ENCODE data around the gene EXOC7.
"Not testable (repeated sequence)": the region's sequence is repeated elsewhere in the genome, so short reads cannot be mapped to it uniquely, and the experiment has no call there.

EXOC7 gene

DNA sequence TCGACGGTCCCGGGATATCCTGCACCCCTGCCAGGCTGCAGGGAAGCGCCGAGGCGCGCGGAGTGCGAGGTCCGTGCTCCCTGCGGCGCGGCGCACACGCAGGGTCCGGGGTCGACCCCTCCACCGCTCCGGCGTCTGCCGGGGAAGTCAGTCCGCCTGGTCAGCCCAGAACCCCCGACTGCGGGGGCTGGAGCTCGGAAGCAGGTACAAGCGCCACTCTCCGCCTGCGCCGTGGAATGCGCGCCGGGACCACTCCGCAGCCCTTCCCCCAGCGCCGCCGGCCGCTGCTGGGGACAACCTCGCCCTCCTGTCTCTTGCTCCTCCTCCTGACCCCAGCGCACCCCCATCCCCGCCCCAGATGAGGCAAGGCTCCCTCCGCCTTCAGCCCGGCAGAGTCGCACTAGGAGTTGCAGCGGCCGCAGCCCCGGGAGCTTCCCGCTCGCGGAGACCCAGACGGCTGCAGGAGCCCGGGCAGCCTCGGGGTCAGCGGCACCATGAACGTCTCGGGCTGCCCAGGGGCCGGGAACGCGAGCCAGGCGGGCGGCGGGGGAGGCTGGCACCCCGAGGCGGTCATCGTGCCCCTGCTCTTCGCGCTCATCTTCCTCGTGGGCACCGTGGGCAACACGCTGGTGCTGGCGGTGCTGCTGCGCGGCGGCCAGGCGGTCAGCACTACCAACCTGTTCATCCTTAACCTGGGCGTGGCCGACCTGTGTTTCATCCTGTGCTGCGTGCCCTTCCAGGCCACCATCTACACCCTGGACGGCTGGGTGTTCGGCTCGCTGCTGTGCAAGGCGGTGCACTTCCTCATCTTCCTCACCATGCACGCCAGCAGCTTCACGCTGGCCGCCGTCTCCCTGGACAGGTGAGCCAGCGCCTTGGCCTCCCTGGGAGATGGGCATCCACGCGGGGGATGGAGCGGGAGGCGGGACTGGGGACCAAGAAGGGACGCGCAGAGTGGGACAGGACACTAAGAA lies 28.9 kb downstream of the EXOC7 start, which contains the start of gene GALR2:
Gene GALR2, plus strand, starts transcription at position 392 of the 974 bp plus-strand sequence. Its CDS starts 103 bp downstream, at position 495.
- no peak for DNase-seq (ENCODE audit: low read depth in 2 of 2)

DNA sequence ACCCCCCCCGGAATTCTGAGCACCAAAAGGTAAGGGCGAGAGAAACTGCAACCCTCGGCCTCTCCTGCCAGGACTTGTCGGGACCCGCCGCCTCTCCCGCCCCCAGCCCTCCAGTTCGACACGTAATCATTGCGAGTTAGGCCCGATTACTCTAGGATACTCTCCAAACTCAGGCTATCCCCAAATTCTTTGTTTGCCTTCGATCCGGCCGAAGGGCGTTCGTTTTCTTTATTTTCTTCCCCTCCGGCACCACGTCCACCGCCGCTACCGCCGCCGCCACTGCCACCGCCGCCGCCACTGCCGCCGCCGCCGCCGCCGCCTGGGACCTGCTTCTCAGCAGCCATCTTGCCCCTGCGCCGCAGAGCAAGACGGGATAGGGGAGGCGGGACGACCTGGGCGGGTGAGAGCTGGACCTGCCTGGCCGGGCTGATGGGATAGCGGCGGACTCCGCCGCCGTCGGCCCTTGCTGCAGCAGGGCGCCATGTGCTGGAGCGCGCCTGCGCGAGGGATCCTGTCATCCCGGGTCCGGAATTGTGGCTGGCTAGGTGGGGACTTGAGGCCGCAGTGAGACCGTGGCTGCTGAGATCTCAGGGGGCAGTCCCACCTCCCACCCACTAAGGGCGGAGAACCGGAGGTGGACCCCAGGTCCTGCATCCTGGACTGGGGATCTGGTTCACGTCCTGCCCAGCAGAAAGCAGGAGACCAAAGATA lies 31.3 kb downstream of the EXOC7 start, which contains the start of gene SRP68:
Gene SRP68, minus strand, starts transcription at position 370 of the 711 bp plus-strand sequence. Its CDS starts 26 bp downstream, at position 344.
- DNase-seq (ENCODE audit: low read depth in 2 of 2) = peak; percentile 65 to 66

- no peak for DNase-seq (ENCODE audit: low read depth in 2 of 2)
Observed at GRCh38 chr17:76071531-76072147, 31.9 kb downstream of the EXOC7 start.

DNA sequence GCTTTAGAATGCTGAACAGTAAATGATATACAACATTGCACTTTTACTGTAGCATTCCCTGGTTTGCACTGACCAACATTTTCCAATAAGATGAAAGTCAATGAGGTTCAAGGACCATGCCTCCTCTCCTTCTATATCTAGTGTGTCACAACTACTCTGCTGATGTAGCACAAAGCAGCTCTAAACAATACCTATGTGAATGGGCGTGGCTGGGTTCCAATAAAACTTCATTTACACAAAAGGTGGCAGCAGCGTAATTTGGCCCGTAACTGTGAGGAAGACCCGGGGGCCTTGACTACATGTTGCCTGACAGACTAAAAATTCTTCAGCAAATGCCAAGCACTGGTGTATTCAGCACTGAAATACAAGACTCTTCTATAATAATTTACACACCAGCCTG lies 37.8 kb downstream of the EXOC7 start:
- DNase-seq (ENCODE audit: low read depth in 2 of 2) = no peak

DNA sequence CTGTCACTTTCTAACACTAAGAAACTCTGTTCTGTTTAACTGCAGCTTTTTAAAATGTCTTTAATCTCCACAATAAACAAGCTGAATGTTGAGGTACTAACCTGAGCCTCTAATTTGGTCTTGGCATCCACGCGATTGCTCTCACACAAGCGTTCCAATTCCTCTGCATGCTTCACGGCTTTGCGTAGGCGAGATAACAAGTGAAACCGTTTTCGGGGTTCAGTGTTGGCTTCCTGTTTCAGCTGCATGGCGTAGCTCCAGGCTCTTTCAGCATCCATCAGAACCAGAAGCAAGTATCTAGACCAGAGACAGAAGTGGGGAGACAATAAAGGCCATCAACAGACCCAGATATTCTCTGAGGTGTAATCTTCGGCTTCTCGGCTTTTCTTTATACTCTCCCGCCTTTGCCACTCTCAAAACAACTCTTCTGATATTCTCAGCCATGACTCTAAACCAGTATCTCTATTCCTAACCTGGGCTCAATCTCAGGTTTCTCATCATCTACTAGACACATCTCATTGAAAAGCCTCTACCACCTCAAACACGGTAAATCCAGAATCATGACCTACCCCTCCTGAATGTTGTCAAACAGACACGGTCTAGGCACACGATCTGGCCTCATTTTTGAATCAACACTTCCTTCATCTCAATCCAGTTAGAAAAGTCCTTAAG lies 39.6 kb downstream of the EXOC7 start:
- no peak for DNase-seq (ENCODE audit: low read depth in 2 of 2)

DNA sequence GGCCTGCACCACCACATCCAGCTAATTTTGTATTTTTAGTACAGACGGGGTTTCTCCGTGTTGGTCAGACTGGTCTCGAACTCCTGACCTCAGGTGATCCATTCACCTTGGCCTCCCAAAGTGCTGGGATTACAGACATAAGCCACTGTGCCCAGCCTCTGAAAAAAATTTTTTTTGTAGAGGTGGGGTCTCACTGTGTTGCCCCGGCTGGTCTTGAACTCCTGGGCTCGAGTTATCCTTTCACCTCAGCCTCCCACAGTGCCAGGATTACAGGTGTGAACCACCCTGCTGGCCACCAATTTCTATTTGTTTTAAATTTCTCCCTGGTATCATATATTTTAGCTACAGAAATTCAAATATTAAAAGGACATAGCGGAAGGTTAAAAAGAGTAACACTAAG lies 45.3 kb downstream of the EXOC7 start:
- not testable (repeated sequence) for DNase-seq (ENCODE audit: low read depth in 2 of 2)

- no peak for DNase-seq (ENCODE audit: low read depth in 2 of 2)
Observed at GRCh38 chr17:76056882-76057281, 46.7 kb downstream of the EXOC7 start.

DNA sequence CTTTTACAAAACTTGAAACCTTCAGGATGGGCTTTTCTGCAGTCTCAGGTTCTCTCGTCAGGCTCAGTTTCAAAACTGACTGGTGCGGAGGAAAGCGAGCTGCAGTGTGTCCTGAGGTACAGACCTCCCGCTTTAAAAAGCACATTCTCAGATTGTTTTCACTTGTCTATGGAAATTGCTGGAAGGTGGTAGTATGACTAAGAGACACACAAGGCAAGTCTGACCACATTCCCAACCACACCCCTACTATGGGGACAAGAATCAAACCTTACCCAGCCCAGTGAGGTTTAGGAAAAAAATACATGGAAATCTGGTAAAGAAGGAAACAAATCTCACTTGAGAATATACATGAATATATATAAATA lies 49.5 kb downstream of the EXOC7 start:
- no peak for DNase-seq (ENCODE audit: low read depth in 2 of 2)

DNA sequence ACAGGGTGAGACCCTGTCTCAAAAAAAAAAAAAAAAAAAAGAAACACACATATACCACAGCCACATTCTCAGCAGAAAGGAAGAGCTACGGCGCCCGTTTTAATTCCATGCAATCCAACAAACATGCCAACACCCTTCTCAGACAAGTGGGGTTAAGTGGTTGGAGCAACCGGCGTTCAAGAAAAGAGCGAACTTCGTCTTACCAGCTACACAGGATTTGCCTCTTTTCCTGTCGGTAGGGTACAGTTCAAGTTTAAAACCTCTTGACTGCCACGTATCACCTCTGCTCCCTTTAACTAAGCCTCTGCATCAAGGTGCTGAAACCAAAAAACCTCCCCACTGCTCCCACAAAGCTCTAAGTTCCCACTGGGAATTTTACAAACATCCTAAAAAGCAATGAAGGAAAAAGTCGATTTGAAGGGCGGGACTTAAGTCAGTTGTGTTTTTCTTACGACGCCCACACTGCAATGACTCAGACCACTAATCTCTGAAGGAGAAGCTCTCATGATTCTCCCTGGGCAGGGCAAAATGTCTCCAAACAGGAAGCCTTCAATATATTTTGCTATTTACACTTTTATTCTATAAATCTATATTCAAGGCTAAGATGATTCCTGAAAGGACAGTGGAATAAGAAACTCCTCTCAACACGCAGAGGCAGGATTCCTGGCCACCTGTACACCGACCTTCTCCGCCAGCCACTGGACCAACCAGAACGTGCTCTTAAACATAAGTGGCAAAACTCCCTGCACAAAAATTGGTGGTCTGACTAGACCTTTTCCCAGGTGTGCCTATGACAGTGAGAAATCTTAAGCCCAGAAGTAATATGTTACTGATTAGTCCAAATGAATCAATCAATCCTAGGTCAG lies 50.1 kb downstream of the EXOC7 start:
- DNase-seq (ENCODE audit: low read depth in 2 of 2) = no peak

- no peak for DNase-seq (ENCODE audit: low read depth in 2 of 2)
Observed at GRCh38 chr17:76051561-76051960, 52.0 kb downstream of the EXOC7 start.

DNA sequence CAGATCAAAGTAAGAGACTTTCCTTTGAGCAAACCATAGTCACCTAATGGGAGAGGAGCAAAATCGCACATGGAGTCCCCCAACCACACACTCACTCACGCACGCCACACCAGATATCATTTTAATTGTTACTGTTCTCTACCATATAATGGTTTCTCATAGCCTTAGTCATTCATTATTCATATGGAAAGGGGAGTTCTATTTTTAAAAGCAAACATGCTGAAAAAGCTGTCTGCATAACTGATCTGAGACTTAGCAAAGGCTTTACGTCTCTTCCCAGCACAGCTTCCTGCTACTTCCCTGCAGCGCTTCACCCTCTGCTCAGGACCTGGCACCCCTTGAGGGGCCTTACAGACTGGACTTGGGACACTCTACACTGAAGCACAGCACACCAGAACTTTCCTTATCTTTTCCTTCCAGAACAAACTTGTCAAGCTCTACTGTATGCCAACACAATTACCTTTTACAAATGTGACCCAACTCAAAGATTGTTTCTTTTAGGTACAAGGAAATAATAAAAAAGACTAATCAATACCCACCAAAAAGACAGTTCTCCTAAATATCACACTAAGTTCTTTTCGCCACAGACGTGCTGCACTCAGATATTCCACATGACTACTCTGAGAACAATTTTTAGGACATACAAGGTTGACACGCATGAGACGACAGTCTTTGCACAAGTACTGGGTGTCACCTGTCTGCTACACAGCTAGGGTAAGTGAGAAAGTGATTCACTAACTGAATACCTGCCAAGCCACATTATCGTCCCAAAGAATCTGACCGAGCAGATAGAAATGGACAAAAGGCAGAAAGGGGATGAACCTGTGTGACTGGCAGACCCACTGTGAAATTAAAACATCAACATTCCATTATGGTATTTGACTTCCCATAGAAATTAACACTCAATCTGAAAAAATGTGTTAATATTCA lies 52.8 kb downstream of the EXOC7 start:
- DNase-seq (ENCODE audit: low read depth in 2 of 2) = no peak

GRCh38 chr17:76049836-76050537 lies 53.6 kb downstream of the EXOC7 start:
- no peak for DNase-seq (ENCODE audit: low read depth in 2 of 2)

DNA sequence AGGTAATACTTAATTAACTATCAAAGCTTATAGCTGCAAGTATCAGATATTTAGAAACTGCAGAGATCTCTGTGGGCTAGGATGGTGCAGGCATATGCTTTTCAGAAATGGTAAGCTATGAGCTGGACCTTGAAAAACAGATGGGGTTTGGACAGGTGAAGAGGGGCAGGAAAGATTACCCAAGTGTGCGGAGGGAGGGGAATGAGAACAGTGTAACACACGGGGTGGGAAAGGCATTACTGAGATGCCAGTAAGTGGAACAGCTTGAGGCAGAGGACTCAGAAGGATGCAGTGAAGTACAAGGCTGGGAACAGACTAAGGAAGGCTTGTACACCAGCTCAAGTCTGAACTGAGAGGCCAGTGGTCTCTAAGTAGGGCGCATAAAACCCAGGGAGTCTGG lies 54.3 kb downstream of the EXOC7 start:
- no peak for DNase-seq (ENCODE audit: low read depth in 2 of 2)

GRCh38 chr17:76048711-76049110 lies 54.9 kb downstream of the EXOC7 start:
- DNase-seq (ENCODE audit: low read depth in 2 of 2) = no peak

- DNase-seq (ENCODE audit: low read depth in 2 of 2) = no peak
Observed at GRCh38 chr17:76048025-76048605, 55.5 kb downstream of the EXOC7 start.

- DNase-seq (ENCODE audit: low read depth in 2 of 2) = no peak
Observed at GRCh38 chr17:76046064-76046463, 57.5 kb downstream of the EXOC7 start.

DNA sequence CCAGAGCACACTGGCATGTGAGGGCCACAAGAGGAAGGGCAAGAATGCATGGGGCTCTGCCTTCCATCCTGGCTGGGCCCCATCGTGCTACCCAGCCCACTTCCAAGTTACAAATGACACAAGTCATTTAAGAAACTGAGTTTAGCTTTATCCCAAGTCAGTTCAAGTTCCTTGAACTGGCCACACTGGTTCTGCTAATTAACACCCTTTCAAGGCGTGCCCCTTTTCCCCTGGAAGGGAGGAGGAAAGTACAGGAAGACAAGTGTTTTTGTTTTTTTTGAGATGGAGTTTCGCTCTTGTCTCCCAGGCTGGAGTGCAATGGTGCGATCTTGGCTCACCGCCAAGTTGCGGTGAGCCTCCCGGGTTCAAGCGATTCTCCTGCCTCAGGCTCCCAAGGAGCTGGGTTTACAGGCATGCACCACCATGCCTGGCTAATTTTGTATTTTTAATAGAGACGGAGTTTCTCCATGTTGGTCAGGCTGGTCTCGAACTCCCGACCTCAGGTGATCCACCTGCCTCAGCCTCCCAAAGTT lies 59.0 kb downstream of the EXOC7 start:
- not testable (repeated sequence) for DNase-seq (ENCODE audit: low read depth in 2 of 2)

DNA sequence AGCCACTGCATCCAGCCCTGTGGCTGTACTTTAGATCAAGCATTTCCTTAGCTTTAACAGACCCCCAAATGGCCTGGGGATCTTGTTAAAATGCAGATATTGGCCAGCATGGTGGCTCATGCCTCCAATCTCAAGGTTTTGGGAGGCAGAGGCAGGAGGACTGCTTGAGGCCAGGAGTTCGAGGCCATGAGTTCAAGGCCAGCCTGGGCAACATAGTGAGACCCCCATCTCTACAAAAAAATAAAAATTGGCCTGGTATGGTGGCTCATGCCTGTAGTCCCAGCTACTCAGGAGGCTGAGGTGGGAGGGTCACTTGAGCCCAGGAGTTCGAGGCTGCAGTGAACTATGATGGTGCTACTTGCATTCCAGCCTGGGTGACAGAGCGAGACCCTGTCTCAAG lies 60.7 kb downstream of the EXOC7 start:
- DNase-seq (ENCODE audit: low read depth in 2 of 2) = not testable (repeated sequence)

All from stimulated activated CD8-positive, alpha-beta memory T cell treated with anti-CD3 and anti-CD28 coated beads, Interleukin-7, amount 100 ng/mL, for 1 hour (primary cell).